ENCODE data around the gene SPEG. TPM values are rescaled to one million over a fixed set of nuclear protein-coding genes. Genes with fewer than 3 reads are reported as not detected.

The SPEG gene
- total RNA-seq, 3 donors from 2014 or later (not counting 1 experiment from before 2014, with no cell fraction given) = 0.35 to 1.5 (median 1.2) TPM

GRCh38 chr2:219499555-219499954 lies 64.9 kb downstream of the SPEG start:
- Histone ChIP-seq H3K9me3 (ENCODE audit: control insufficient read depth, insufficient read depth, low read length) (no peaks in the 10 kb centered on the region), H3K4me3 (ENCODE audit: low read length) (no peak overlapping the region), H3K4me1 (ENCODE audit: control insufficient read depth, insufficient read depth, low read length) (peaks cover 31% of the 10 kb centered on the region), H3K27me3 (ENCODE audit: control insufficient read depth, insufficient read depth, low read length) (peaks cover 32% of the 10 kb centered on the region), H3K27ac (ENCODE audit: low read length) (no peak overlapping the region), H3K36me3 (ENCODE audit: control insufficient read depth, insufficient read depth, low read length) (peaks cover 9% of the 10 kb centered on the region)
- Mint-ChIP-seq H3K4me1 (peaks cover 26 to 48% of the 10 kb centered on the region in 2 donors), H3K9me3 (no peaks in the 10 kb centered on the region), H3K27ac (peak overlapping the region; percentile 84 to 90), H3K36me3 (peaks cover 4% of the 10 kb centered on the region), H3K27me3 (ENCODE audit: low read depth in 2 of 2) (peaks cover 7 to 17% of the 10 kb centered on the region in 2 donors), H3K4me3 (peak overlapping the region; percentile 94)
- no peak for TF ChIP-seq CTCF (IDR thresholded peaks at IDR 0.05)
- ATAC-seq (no peak), DNase-seq (no peak)
- WGBS (ENCODE audit: insufficient coverage) = 84% methylated on average over 1 of the region's 1 CpG
- intact Hi-C loops (cut with micrococcal nuclease) = loop anchor here (5.0 kb wide), 1 partner anchor 33 kb away; no protein-coding TSS in a partner anchor

- H3K27ac Mint-ChIP-seq = peak overlapping the region; percentile 84 to 90
These were observed 65.5 kb downstream of the SPEG start for GRCh38 chr2:219500135-219500534.

GRCh38 chr2:219501849-219502248 lies 67.2 kb downstream of the SPEG start:
- Histone ChIP-seq H3K9me3 (ENCODE audit: control insufficient read depth, insufficient read depth, low read length) (no peaks in the 10 kb centered on the region), H3K36me3 (ENCODE audit: control insufficient read depth, insufficient read depth, low read length) (peaks cover 29% of the 10 kb centered on the region), H3K27me3 (ENCODE audit: control insufficient read depth, insufficient read depth, low read length) (peaks cover 11% of the 10 kb centered on the region), H3K27ac (ENCODE audit: low read length) (no peak overlapping the region), H3K4me1 (ENCODE audit: control insufficient read depth, insufficient read depth, low read length) (peaks cover 21% of the 10 kb centered on the region), H3K4me3 (ENCODE audit: low read length) (no peak overlapping the region)
- Mint-ChIP-seq H3K4me1 (peaks cover 26 to 41% of the 10 kb centered on the region in 2 donors), H3K27me3 (ENCODE audit: low read depth in 2 of 2) (peaks cover 0 to 2% of the 10 kb centered on the region in 2 donors), H3K27ac (no peak overlapping the region), H3K36me3 (peaks cover 7% of the 10 kb centered on the region), H3K9me3 (no peaks in the 10 kb centered on the region), H3K4me3 (no peak overlapping the region)
- DNase-seq = no peak
- ATAC-seq = no peak
- TF ChIP-seq CTCF (IDR thresholded peaks at IDR 0.05) = no peak
- intact Hi-C loops (cut with micrococcal nuclease) = no loop called here
- 96% methylated on average over 14 of the region's 14 CpGs for WGBS (ENCODE audit: insufficient coverage)

More at GRCh38 chr2:219500135-219500534, 65.5 kb downstream of the SPEG start:
- H3K9me3 Mint-ChIP-seq = no peaks in the 10 kb centered on the region
- Histone ChIP-seq H3K9me3 (ENCODE audit: control insufficient read depth, insufficient read depth, low read length) (no peaks in the 10 kb centered on the region), H3K27me3 (ENCODE audit: control insufficient read depth, insufficient read depth, low read length) (peaks cover 28% of the 10 kb centered on the region), H3K4me3 (ENCODE audit: low read length) (no peak overlapping the region), H3K4me1 (ENCODE audit: control insufficient read depth, insufficient read depth, low read length) (peaks cover 31% of the 10 kb centered on the region), H3K36me3 (ENCODE audit: control insufficient read depth, insufficient read depth, low read length) (peaks cover 14% of the 10 kb centered on the region), H3K27ac (ENCODE audit: low read length) (no peak overlapping the region)
- H3K4me3 Mint-ChIP-seq = peak overlapping the region; percentile 94
- peaks cover 1 to 13% of the 10 kb centered on the region in 2 donors for H3K27me3 Mint-ChIP-seq (ENCODE audit: low read depth in 2 of 2)
- WGBS (ENCODE audit: insufficient coverage) = 100% methylated on average over 2 of the region's 2 CpGs
- ATAC-seq = no peak
- DNase-seq = no peak
- no peak for TF ChIP-seq CTCF (IDR thresholded peaks at IDR 0.05)
- peaks cover 26 to 48% of the 10 kb centered on the region in 2 donors for H3K4me1 Mint-ChIP-seq
- H3K36me3 Mint-ChIP-seq = peaks cover 7% of the 10 kb centered on the region
- intact Hi-C loops (cut with micrococcal nuclease) = no loop called here

GRCh38 chr2:219502618-219503017 lies 68.0 kb downstream of the SPEG start:
- Histone ChIP-seq H3K27me3 (ENCODE audit: control insufficient read depth, insufficient read depth, low read length) (peaks cover 3% of the 10 kb centered on the region), H3K4me3 (ENCODE audit: low read length) (no peak overlapping the region), H3K9me3 (ENCODE audit: control insufficient read depth, insufficient read depth, low read length) (no peaks in the 10 kb centered on the region), H3K27ac (ENCODE audit: low read length) (no peak overlapping the region), H3K4me1 (ENCODE audit: control insufficient read depth, insufficient read depth, low read length) (peaks cover 13% of the 10 kb centered on the region), H3K36me3 (ENCODE audit: control insufficient read depth, insufficient read depth, low read length) (peaks cover 33% of the 10 kb centered on the region)
- Mint-ChIP-seq H3K27ac (no peak overlapping the region), H3K27me3 (ENCODE audit: low read depth in 2 of 2) (peaks cover 0 to 2% of the 10 kb centered on the region in 2 donors), H3K9me3 (no peaks in the 10 kb centered on the region), H3K4me3 (no peak overlapping the region), H3K4me1 (peaks cover 26 to 36% of the 10 kb centered on the region in 2 donors), H3K36me3 (peaks cover 7% of the 10 kb centered on the region)
- ATAC-seq (no peak), DNase-seq (no peak)
- intact Hi-C loops (cut with micrococcal nuclease) = no loop called here
- no peak for TF ChIP-seq CTCF (IDR thresholded peaks at IDR 0.05)
